Right hindlimb (tissue), 1 donor: Measurements from ENCODE around the gene CCDC85C.

Experiments used
- DNase-seq: peaks from one replicate; pipeline ENCODE4 v3.0.0-alpha.2; 2018

CCDC85C gene

DNA sequence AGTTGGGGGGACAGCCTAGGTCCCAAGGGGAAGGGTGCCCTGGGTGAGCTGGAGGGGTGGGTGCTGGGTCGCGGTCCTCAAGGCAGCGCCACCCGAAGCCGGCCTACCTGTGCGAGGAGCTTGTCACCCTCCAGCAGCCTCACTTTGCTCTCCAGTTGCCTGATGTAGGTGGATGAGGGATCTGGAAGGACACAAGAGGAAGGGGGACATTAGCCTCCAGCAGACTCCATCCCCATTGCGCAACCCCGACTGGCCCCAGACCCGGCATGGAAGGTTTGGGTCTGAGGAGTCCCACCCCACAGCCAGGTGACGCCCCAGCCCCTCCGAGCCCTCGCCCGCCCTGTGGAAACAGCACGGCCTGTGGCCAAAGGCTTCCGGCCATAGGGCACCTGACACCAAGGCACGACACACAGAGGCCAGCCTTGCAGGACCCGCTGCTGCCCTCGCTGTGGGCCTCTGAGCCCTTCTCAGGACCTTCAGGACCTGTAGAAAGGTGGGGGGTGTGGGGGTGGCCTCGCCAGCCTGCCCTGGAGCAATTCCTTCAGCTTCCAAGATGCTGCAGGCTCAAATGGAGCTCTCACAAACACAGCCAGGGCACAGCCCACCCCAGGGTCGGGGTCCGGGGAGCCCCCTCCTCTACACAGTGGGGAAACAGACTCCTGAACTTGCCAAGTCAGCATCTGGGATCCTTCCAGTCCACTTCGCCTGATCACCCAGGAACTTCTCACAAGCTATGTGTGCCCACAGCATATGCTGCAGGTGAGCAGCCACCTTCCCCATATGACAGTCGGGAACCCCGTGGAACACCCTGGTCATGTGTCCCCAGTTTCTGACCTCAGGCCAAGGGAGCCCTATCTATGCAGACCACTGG, 67.9 kb downstream of the CCDC85C start:
- DNase-seq: no peak

DNA sequence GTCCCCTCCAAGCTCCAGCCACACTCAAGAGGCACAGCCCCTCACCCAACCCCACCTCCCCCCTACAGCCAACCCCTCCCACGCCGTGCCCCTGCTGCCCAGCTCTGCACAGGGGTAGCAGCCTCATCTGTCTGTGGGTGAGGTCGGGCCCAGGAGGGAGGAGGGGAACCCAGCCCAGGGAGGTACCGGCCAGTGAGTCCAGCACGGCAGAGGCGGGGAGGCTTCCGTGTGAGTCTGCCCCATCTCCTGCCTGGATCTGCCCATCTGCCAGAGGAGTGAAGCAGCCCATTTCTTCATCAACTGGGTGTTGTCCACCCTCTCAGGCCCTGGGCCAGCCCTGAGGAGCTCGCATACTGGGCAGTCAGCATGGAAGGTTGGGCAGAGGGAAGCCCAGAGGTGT, 68.6 kb downstream of the CCDC85C start:
- no peak for DNase-seq

DNA sequence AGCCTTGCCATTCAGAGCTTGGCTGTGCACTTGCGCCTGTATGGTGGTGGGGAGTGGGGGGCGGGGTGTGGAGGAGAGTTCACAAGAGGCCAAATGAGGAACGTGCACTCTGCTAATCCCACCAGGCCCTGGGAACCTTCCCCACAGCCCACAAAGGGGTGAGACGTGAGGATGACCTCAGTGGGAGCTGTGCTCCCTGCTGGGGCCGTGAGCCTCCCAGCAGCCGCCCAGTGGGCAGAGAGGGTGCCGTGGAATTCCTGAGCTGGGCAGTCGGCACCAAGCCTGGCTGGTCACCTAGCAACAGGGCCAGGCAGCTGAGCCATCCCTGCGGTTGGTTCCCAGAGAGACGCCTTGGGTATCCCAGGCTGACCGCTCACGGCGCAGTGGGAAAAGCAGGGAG, 69.1 kb downstream of the CCDC85C start:
- no peak for DNase-seq

DNA sequence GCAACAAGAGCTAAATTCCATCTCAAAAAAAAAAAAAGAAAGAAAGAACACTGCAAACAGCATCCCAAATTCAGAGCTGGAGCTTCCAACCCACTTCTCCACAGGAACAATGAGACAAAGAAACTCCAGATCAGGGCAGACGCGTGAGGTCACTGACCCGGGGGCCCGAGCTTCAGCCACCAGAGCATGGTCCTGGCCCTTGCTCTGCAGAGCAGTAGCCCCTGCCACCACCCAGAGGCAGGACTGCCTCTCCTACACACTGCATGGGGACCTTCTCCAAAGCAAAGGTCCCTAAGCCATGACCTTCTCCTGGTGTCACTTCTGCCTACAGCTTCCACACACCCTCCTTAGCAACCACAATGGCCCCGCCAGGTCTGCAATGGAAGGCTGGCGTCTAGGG, 69.7 kb downstream of the CCDC85C start:
- no peak for DNase-seq

DNA sequence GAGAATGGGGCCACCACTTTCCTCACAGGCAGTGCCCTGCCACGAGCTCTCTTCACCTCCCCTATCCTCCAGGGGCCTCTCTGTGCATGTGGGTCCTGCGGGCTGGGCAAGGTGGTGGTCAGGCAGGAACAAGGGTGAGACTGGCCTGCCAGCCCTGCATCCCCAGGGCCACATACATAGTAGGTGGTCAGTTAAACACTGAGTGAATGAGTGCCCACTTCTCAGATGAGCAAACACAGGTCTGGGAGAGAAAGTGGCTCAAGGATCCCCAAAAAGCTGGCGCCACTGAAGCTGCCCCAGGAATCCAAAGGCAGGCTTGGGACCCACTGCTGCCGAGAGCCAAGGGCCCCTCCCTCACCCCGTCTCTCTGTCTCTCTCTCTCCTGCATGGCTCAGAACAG, 71.7 kb downstream of the CCDC85C start:
- DNase-seq: no peak

DNA sequence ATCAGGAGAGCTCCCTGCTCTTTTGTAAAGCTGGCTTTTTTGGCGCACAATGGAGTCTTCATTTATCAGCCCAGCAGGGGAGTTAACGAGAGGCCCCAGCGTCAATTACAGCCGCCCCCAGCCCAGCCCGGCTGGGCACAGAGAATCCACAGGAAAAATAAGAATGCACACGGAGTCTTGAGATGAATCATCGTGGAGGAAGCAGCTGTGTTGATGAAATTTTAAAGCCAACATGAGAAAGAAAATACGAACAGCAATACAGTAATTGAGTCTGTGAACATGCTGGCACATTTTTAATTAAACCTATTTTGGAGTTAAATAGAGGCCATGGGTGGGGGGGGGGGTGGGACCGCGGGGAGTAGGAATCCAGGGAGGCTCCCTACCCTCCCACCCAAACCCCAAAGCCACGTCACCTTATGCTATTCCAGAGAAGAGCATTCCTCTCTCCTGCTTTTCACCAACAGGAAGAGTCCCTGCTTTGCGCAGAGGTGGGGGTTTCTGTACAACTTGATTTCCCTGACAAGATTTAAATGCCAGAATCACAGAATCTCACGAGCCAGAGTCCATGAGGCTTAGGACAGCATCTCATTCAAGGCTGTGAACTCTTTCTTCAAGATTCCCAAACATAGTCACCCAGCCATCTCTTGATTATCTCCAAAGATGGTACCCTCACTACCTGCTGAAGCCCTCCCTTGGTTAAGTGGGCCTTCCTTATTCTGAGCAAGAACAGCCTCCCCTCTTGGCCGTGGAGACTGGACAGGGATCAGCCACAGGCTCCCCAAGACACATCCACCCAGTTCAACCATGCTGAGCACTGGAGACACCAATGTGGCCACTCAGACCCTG, 72.5 kb downstream of the CCDC85C start:
- no peak for DNase-seq

DNA sequence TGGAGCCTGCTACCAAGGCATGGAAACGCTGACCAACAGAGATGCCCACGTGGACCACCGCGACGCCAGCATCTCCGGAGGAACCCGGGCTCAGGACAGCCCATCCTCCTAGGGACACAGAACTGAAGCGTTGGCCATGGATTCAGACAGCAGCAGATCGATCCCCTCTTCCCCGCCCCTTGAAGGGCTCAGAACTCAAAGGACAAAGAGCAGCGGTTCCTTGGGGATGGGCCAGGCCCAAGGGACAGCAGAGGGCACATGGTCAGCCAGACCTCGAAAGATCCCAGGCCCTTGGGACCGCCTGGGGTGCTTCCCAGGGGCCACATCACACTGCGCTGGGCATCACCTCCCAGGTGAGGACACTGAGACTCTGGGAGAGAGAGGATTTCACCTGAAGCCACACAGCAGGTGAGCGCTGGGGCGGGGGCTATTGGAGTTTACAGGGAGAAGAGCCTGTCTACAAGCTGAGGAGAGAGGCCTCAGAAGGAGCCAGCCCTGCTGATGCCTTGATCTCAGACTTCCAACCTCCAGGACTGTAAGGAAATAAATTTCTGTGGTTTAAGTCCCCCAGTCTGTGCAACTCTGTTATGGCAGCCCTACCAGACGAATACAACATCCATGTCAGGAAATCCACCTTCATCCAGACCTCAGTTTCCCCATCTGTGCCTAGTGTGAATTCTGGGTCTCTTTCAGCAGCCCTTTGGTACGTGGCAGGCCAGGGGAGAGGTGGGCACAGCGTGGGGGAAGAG, 73.4 kb downstream of the CCDC85C start:
- DNase-seq: no peak

DNA sequence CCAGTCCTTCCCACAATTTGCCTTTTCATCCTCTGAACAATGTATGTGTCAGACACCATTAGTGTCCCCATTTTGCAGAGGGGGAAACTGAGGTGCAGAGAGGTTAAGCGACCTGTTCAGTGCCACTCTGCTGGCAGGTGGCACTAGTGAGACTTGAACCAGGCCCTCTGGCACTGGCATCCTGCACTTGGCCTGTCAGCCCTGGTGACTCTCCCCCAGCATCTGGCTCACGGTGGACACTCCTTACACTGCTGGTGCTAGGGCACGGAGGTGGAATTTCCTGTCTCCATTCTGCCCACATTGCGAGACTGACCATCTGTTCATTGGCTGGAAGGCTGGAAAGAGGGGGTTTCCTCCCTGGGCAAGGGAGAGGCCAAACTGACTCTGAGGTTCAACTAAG, 74.1 kb downstream of the CCDC85C start:
- no peak for DNase-seq

DNA sequence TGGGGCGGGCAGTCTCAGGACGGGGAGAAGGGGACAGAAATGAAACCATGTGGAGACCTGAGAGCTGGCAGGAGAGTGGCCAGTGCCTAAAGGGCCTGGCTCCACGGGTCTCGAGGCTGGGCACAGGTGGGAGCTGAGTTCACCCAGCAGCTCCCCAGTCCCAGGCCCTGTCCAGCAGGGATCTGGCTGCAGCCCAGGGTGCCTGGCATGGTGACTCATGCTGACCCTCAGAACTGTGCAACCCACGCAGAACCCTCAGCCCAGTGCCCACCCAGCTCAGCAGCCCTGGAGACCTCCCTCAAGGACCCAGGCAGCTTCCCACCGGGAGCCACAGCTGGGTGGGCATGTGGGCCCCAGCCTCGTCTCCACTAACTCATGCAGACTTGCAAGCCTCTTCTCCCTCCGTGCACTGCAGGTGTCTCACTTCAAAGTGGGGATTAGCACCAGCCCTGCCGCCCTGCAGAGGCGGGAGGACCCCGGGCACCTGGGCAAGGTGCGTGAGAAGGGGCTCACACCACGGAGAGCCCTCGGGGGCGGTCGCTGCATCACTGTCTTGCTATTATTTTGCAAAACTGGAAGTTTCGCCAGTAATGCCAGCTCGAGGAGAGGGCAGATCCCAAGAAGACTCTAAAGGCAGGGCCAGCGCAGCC, 76.5 kb downstream of the CCDC85C start:
- DNase-seq: no peak

DNA sequence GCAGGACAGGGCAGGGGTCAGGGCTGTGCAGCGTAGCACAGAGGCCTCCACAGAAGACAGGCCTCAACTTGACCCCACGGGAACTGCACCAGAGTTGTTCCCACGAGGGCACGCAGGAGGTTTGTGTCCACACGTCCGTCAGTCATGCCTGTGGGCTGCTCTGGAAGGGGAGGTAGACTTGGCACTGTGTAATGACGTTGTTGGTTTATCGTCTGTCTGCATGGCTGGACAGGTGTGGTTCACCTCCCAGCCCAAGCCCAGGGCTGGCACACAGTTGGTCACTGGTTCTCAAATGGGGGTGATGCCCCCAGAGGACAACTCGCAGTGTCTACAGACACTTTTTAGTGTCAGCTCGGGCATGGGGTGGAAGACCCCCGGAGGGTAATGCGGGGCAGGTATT, 77.0 kb downstream of the CCDC85C start:
- no peak for DNase-seq

DNA sequence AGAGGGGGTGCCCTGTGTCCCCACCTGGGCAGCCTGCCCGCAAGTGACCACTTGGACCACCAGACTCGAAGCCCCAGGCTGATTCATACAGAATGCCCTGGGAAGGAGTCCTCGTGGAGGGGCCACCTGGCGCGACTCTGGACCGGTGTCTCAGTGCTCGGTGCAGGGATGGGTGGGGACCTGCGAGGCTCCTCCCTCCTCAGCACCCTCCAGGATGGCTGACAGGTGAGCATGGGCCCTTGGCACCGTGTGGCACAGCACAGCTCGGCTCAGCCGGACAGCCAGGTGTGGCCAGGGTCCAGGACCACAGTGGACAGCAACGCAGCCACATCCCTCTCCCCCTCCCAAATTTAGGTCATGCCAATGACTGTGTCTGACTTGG, 78.3 kb downstream of the CCDC85C start:
- DNase-seq: no peak

DNA sequence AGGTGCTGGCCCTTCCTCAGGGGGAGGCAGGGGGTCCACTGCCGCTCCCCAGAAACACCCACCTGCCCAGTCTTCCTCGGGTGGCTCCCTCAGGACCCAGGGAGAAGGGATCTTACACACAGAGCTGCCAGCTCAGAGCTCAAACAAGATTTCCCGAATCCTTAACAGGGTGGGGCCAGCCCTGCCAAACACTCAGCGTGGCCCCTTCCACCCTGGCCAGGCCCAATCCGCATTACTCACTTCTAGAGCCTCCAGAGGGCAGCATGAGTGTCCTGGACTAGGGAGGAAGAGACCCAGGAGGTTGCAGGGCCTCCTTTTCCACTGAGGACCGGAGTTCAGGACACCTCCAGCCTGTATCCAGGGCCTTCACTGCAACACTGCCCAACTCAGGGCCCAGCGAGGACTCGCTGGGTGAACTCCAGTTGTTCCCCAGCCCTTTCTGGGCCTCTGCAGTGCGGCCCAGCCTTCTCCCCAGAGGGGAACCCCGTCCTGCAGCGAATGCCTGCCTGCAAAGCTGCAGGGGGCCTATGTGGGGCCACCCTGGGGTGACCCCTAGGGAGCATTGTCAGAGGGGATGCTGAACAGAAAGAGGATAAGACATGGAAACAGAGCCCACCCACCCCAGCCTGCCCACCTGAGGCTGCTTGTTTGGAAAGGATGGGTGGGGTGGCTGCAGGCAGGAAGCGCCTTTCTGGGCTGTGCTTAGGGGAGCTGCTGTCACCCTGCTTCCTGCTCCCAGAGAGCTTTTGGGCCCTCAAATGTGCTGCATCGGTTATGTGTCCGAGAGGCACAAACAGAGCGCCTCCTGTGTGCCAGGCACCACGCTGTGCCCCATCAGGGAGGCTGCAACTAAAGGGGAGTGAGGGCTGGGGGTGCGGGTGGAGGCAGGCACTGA, 79.0 kb downstream of the CCDC85C start:
- DNase-seq: no peak

DNA sequence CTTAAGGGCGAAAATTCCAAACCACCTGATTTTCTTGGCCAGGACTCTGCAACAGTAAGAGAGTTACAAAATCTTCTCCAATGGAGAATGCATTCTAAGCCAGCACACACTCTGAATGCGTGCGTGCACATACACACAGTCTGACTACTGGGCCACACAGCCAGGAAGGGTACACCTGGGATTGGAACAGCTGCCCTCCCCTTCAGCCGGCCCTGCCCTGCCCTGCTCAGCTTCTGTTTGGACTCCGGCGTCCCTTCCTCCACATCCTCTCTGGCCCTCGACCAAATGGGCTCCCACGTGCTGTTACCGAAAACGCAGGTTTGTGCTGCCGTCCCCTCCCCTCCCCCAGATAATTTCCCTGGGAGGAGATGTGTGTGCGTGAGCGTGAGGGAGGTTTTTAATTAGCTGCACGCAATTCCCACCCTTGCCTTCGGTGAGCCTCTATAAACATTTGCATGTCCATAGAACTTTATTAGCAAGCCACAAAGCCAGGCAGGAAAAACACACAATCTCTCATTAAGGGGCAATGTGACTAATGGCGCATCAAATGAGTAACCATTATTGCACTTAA, 79.8 kb downstream of the CCDC85C start:
- no peak for DNase-seq

DNA sequence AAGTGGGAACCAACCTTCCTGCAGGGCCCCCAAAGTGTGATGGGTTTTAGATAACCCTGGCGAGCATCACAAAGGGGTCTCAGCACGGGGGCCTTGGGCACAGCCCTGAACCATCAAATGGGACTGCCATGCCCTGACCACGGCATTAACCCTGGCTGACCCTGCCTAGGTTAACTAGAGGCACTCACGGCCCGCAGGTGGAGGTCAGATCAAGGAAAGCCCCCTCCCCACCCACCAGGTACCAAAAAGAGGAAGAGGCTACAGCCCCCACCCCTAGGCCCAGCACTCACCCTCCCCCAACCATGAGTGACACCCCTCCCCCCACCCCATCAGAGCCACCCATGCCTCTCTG, 80.3 kb downstream of the CCDC85C start:
- DNase-seq: no peak

DNA sequence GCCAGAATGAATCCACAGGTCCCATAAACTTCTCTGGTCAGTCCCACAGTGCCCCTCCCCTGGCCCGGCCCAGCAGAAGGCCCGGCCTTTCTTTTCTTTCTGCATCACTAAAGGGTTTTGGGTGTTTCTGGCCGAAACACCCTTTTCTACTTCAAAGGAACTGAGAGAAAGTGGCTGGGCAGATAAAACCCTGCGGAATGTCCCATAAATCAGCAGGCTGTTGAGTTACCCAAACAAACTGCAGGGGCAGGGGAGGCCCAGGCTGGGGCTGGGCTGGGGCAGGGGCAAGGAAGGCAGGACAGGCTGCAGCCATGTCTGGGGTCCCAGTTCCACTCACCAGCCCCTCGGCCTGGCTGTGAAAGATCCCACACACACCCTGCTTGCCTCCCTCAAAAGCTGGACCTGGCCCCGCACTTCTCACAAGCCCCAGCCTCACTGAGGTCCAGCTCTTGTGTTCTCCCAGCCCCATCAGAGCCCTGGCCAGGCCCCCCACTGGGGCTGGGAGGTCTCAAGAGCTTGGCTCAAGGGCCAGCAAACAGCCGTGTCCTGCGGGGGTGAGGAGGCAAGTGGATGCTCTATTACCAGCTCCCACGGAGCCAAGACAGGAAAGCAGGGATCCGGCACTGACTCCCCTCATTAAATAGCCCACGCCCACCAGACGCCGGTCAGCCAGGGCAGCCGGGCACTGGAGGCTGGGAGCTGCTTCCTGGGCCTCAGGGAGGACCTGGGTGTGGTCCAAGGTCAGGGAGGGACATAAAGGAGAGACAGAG, 80.9 kb downstream of the CCDC85C start:
- peak; percentile 19 for DNase-seq

DNA sequence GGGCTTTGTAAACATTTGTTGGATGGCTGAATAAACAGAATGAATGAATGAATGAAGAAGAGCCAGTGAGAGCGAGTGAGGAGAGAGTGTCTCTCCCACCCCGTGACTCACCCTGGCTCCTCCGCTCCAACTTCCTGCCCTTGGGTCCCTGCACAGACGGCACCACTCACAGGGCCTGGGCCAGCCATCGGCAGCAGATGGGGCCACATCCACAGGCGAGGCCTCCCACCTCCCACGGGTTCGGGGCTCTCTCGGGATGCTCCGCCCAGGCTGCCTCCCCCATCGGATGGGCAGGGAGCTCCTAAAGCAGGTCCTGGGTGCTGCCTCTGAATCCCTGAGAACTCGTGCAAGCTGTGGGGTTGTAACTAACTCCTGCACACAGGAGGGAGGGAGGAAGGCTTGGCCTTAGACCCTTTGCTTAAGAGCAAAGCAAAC, 81.5 kb downstream of the CCDC85C start:
- DNase-seq: peak; percentile 30

DNA sequence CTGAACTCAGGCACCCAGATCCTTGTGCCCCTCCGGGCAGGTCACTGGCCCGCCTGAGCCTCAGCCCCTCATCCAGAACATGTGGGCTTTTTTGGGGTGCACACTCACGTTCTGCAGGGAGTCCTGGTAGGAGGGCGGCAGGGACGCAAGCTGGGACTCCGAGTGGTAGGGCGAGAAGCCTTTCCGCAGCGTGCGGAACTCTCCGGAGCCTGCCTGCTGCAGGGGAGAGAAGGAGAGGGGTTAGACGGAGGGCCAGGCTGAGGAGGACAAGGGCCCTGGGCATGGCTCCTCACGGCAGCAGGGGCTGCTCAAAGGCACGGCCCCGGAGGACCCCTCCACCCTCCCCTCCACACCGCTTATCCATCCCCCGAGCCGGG, 82.0 kb downstream of the CCDC85C start:
- DNase-seq: peak; percentile 14

DNA sequence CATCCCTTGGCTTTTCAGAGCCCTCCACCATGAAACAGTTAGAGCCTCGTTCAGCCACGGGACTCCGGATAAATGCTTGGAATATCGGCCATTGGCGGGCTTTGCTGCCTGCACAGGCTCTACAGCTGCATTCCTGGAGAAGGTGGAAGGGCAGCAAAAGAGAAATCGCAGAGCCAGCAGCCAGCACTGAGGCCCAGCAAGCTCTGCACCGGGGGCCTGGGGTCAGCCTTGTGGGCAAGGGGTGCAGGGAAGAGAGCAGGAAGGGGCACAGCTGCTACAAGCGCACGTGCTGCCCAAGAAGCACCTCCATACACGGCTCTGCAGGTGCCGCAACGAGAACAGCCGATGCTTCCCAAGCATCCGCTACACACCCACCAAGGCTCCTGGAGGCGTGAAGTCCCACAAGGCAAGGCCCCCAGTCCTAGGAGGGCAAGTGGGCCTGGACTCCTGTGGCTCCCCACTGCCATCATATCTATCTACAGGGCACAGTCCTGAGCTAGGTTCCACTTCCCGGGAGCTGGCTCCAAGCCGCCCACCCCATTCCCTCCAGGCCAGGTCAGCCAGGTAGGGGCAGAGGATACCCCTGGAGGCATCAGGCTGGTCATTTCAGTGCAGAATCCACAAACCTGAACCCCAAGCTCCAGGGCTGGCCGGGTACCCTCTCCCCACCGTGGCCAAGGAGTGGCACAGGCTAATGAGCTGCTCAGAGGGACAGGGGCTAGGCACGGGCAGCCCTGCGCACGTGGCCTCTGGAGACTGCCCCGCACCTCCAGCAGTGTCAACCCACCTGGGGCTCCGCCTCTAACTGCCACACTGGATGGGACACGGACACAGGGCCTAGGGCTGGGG, 82.6 kb downstream of the CCDC85C start:
- DNase-seq: peak; percentile 15

DNA sequence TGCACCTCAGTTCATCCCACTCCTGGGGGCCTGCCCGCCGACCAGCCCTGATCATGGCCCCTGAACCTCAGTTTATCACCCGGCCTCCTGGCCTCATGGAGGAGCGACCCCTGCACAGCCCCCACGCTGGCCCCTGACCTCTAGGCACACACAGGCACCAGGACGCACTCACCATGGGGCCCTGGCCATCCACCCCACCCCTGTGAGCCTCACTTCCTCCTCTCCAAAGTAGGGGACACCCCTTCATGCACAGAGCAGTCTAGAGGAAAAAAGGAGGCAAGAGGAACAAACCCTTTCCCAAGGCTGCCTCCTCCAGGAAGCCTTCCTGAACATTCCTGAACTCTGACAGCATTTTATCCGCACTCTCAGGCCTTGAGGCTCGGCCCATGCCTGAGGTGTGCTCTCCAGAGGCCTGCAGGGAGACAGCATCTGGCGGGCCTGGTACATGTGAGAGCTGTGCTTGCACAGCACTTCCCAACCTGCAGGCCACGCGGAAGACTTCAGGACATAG, 83.4 kb downstream of the CCDC85C start:
- peak; percentile 15 for DNase-seq
